NCI-H2107 treated with DMSO at 0.1 percent for 48 hours (cell line): ENCODE measurements around the gene TLR8.

Experiments used
- DNase-seq: peaks from one replicate; lab custom pipeline; 2025; ENCODE audit not compliant: unreplicated experiment; lab: John Stamatoyannopoulos, UW

TLR8 gene

DNA sequence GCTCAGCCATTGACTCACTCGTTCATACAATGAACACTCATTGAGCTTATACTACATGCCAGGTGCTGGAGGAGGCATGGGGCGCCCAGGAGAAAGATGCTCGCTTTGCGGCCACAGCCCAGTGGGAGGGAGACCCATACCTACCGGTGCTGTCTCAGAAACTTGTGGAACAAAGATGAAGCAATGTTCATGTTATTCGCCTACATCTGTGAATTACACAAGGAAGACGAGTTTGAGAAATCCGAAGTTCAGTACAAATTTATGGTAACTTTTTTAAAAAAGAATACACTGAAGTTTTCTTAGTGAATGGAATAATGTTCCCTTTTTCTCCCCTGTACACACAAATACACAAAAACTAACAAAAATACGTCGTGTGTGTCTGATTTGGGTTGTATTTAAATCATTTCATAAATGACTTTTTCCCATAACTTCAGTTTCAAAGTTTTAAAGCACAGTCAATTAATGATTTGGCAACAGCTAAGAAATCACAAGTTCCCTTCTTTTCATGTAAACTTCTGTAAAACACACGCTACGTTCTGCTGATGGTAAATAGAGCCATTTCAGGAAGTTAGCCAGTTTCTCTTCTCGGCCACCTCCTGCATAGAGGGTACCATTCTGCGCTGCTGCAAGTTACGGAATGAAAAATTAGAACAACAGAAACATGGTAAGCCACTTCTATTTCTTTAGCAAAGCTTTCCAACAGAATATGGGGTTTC lies at the start of gene TLR8:
TLR8 (plus strand) TSS at position 575 of the 716 bp plus-strand sequence; CDS start at position 662, 87 bp downstream.
- DNase-seq: no peak

DNA sequence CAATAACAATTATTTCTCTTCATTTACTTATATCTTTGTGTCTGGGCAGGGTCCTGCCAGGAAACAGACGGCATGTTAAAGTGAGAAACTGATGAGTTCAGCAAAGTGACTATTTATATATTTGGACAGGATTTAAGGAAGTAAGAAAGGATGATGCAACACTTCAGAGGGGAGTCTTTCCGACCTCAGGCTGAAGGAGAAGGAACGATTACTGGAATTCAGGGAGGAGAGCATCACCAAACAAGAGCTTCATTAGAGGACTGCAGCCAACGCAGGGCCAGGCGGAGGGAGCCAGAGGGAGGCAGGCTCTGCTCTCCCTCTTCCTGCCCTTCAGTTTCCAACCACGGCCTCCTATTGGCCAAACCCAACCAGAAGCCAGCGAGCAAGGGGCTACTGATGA lies 41.1 kb upstream of the TLR8 start:
- no peak for DNase-seq

DNA sequence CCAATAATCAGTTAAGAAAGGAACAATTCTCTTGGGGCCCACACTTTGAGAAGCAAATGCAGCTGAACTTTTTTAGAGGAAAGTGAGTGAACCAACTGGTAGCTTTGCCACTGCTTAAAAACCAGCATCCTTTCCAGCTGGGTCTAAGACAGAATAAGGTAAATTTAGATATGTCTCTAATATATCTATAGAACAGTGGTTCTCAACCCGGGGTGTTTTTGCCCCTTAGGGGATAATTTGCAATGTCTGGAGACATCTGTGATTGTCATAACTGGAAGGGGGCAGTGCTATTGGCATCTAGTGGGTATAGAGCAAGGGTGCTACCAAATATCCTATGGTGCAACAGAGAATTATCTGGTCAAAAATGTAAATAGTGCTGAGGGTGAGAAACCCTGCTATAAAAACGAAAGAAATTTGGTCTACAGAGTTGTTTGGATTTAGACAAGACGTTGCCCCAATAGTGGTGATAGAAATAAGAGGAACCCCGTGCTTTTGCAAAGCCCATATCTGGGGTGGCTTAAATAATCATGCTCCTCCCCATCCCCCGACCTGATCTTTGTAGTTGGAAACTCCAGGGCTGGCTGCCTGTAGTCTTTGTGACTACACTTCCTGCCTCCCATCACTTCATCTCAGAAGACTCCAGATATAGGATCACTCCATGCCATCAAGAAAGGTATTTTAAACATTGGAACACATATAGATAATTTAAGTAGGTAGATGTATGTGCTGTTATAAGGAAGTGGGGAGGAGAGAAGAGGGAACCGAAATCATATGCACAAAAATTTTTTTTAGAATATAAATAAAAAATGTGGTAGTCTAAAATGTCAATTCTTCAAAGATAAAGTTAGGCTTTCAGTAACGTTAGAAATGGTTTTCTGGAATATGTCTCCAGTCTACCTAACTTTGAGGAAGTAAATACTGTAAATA lies 39.7 kb upstream of the TLR8 start, which contains the start of gene TLR7:
TLR7 (plus strand) TSS at position 622 of the 927 bp plus-strand sequence. CDS start 507 bp downstream, outside the sequence.
- no peak for DNase-seq

DNA sequence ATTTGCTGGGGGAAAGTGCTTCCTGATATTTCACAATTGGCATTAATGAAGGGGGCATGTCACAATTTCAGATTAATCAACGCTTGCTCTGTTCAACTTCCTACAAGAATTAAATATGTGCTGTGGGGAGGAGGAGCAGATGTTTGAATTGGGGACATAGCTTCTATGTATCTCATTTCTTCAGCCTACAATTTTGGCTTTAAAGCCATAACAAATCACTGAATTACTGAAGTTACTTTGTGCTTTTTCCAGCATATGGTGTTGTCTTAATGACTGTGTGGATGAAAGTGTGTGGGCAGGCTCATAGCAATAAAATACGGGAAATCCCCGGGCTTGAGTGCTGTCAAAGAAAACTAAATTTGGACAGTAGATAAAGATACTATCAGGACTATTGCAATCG lies 38.7 kb upstream of the TLR8 start:
- DNase-seq: no peak

DNA sequence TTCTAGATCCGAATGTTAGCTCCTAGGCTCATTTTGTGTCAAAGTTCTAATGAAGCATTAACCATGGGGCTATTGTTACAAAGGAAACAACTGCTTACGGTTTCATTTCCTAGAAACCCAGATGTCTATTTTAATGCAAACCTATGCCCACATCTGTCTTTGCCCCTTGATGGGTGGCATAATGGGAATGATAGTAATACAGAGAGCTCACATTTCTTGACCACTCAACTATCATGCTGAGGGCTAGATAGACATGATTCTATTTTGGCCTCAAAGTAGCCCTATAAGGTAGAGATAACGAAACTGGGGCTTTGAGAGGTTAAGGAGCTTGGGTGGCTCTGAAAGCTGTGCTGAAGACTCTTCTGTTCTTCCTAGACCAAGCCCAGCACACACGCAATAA lies 37.7 kb upstream of the TLR8 start:
- DNase-seq: no peak

DNA sequence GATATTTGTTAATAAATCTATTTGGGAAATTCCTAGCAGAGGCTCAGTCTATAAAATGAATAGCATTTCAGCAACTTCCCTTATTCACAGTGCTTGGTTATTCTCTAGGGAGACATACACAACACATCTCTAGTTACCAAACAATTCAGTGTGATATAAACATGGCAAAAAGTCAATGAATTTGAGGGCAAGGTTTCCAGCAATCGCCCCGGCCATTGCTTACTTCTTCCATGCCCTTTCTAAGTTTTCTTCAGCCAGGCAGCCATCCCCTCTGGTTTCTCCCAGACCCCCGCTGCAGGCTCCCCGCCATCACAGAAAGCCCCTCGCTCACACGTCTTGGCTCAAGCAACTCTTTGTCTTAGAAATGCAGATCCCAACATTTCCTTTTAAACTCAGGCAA lies 35.2 kb upstream of the TLR8 start:
- DNase-seq: no peak

DNA sequence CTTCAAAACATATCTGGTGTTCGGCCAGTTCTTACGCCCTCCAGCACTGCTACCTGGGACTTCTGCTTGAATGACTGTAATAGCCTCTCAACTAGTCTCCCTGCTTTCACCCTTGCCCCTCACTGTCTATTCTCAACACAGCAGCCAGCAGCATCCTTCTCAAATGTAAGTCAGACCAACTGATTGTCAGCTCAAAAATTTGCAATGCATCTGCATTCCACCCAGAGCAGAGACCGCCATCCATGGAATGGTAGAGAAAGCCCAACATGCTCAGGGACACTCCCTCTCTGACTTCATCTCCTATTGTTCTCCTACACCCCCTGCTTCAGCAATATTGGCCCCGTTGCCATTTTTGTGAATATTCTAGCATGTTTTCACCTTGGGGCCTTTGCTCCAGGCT lies 33.7 kb upstream of the TLR8 start:
- DNase-seq: no peak

DNA sequence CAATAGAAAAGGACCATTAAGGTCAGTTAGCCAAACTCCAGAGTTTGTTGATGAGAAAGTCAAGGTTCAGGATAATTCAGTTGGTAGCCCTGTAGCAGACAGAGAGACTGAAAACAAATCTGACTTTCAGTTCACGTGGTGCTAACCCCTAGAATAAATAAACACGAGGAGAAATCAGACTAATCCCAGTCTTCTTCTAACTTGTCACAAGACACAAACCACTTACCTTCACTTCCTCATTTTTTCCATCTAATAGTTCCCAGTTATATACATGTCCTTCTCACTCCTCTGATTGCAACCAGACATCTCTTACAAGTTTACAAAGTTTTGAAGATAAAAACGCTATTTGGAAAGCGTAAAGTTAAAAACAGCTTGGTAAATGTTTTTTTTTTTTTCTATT lies 31.8 kb upstream of the TLR8 start:
- DNase-seq: no peak

DNA sequence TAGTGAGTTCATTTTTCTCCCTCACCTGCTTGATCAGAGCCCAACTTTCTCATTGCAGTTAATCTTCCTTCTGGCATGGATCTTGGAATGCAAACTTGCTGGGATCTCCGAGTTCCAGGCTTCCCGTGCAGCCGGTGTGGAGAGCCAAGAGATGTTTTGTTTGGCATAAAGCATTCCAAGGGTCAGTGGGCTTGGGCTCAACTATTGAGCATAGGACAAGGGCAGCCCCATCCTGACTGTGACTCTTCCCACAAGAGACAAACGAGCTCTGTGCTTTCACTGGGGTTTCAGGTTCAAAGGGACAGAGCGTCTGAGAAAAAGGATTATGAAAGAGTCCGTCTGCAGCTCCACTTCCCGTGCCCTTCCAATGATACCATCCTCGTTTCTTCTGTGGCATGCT lies 29.0 kb upstream of the TLR8 start:
- DNase-seq: no peak

DNA sequence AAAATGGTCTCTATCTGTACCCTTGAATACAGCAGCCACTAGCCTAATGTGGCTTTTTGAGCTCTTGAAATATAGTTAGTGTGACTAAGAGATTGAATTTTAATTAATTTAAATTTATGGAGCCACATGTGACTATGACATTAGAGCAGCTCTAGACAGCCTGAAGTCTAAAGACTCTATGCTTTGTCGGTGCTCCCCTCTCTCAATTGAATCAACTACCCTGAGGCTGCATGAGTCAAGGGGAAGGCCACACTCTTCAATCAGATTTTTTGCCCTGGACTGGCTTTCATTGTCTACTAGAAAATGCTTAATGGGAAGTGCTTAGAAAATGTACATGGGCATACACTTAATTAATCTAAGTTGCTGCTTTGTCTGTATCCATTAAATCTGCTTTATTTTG lies 27.9 kb upstream of the TLR8 start:
- DNase-seq: no peak

DNA sequence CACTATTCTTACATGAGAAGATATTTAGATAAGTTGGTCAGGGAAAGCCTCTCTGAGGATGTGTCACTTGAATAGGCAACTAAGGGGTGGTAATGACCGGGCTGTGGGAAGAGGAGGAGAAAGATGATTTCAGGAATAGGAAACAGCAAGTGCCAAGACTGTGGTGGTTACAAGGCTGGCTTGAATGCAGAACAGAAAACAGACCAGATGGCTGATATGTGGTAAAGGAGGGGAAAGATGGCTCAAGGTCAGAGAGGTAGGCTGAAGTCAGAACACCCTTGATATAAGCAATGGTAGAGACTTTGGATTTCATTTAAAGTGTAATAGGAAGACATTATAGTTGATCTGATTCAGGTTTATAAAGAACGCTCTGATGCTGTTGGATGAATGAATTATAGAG lies 24.5 kb upstream of the TLR8 start:
- no peak for DNase-seq

DNA sequence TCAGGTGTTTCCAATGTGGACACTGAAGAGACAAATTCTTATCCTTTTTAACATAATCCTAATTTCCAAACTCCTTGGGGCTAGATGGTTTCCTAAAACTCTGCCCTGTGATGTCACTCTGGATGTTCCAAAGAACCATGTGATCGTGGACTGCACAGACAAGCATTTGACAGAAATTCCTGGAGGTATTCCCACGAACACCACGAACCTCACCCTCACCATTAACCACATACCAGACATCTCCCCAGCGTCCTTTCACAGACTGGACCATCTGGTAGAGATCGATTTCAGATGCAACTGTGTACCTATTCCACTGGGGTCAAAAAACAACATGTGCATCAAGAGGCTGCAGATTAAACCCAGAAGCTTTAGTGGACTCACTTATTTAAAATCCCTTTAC lies 20.9 kb upstream of the TLR8 start:
- no peak for DNase-seq

DNA sequence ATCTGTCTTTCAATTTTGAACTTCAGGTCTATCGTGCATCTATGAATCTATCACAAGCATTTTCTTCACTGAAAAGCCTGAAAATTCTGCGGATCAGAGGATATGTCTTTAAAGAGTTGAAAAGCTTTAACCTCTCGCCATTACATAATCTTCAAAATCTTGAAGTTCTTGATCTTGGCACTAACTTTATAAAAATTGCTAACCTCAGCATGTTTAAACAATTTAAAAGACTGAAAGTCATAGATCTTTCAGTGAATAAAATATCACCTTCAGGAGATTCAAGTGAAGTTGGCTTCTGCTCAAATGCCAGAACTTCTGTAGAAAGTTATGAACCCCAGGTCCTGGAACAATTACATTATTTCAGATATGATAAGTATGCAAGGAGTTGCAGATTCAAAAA lies 19.9 kb upstream of the TLR8 start:
- no peak for DNase-seq

DNA sequence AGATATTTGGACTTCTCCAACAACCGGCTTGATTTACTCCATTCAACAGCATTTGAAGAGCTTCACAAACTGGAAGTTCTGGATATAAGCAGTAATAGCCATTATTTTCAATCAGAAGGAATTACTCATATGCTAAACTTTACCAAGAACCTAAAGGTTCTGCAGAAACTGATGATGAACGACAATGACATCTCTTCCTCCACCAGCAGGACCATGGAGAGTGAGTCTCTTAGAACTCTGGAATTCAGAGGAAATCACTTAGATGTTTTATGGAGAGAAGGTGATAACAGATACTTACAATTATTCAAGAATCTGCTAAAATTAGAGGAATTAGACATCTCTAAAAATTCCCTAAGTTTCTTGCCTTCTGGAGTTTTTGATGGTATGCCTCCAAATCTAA lies 19.3 kb upstream of the TLR8 start:
- DNase-seq: no peak

DNA sequence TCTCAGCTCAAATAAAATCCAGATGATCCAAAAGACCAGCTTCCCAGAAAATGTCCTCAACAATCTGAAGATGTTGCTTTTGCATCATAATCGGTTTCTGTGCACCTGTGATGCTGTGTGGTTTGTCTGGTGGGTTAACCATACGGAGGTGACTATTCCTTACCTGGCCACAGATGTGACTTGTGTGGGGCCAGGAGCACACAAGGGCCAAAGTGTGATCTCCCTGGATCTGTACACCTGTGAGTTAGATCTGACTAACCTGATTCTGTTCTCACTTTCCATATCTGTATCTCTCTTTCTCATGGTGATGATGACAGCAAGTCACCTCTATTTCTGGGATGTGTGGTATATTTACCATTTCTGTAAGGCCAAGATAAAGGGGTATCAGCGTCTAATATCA lies 18.7 kb upstream of the TLR8 start:
- DNase-seq: no peak

DNA sequence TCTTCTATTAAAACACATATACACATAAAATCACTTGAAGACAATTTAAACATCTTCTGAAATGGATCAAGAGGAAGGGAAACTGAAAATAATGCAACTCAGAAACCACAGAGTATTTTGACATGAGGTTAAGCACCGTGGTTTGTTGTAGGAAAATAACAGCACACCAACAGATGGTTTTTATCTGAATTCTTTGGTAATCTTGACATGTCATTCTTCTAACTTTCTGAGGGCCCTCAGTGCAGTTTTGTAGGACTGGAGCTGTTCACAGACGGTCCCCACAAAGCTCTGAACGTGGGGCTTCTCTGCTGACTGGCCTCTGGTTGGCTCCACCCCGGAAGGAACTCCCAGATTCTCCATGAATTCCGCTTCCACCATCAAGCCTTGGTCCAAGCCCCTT lies 16.0 kb upstream of the TLR8 start:
- no peak for DNase-seq

DNA sequence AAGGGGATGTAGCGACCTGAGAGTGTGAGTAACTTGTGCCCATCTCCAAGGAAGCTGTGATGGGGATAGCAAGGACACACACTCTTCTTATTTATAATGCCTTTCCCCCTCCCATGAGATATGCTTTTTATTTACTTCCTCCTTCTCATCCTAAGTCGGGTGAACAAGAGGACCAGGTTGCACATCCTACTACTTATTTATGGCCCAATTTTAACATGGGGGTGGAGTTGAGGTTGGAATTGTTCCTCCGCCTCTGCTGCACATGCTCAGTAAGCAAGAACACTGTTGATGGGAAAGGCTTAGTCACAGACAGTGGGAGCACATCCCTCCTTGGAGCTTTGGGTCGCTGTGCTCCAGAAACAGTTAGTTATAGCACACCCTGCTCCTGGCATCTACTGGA lies 15.2 kb upstream of the TLR8 start:
- no peak for DNase-seq

DNA sequence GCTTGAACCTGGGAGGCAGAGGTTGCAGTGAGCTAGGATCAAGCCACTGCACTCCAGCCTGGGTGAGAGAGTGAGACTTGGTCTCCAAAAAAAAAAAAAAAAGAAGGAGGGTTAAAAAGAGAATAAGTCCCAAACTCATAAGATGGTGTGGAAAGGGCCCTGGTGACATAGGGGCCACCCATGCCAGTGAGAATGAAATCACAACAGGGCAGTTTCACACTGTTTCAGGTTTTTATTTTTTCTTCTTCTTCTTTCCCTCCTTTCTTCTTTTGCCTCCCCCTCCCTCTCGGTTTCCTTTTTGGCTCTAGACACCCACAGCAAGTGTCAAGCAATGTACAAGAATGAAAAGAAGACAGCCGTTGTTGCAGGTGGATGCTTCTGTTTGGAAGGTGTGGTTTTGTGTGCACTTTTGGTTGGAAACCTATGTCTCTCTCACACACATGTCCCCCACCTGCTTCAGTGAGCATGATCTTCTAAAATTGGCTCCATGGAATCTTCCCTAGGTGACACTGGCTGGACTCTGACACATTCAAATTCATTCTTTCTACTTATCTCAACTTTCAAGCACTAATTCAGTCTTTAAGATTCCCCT lies 14.4 kb upstream of the TLR8 start:
- DNase-seq: no peak

DNA sequence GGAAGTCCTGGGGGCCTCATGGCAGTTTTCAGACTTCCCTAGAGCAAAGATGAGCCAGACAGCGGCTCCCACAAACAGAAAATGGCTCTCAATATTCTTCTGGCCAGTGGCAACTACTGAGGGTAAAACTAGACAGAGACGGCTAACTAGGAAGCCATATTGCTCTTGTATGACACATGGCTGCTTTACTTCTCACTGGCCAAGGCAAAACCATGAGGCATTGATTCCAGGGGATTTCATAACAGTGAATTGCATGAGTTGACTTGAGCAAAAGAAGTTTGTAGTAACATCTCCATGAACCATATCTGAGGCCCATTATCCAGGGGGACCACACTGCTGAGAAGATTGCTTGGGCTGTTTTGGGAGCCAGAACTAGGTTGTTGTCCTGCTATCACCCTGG lies 13.7 kb upstream of the TLR8 start:
- no peak for DNase-seq

DNA sequence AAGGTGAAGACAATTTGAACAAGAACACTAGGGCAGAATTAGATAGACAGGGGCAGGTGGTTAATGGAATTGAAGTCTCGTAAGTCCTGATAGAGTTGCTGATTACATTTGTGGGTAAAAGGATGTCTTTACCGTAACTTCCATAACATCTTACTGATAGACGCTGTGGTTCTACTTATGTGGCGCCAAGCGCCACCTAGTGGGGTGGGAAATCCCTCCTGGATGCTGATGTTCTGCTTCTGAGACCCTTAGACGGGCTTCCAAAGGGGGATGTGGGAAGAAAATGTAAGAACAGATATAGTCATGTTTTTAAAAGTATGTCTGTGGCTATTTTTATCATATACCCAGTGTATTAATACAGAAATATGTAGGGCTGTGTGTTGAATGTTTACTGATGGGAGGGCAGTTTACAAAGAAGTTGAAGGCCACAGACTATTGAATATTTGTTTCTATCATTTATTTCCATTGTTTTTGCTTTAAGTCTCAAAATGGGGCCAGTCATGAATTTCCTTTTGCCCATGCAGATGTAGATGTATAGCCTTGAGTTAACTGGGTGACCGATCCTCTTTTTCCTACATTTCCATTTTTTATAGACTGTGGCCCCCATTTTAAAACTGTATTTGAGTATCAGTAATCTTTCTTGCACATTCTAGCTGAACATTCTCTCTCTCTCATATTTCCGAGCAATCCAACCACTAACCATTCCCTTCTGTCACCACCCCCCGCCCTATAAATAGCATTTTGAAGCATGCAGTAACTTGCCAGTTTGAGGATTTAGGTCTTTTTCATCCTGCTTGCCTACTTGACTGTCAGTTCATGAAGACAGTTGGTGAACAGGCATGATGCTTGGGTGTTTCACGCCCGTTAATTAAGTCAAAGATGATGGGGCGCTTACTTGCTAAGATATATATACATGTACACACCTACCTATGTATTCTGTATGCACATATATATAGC lies 12.1 kb upstream of the TLR8 start:
- no peak for DNase-seq

DNA sequence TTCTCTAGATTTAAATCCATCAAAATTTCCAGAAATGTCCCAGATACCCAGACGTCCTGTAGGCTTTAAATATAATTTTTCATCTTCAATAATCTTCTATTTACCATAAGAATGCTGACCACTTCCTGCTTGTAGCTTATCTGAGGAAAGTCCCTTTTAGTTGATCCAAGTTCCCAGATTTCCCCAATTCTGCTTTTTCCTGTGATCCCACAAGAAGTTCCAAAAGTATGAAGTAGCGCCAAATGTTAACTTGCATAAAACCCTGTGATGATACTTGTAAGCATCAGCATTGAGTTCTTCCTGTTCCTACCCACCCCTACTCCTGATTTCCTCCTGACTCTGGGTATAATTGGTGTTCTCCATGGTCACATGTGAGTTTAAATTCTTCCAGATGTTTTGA lies 10.6 kb upstream of the TLR8 start:
- no peak for DNase-seq
